ENCODE results near the gene PTPRQ.

PTPRQ gene

DNA sequence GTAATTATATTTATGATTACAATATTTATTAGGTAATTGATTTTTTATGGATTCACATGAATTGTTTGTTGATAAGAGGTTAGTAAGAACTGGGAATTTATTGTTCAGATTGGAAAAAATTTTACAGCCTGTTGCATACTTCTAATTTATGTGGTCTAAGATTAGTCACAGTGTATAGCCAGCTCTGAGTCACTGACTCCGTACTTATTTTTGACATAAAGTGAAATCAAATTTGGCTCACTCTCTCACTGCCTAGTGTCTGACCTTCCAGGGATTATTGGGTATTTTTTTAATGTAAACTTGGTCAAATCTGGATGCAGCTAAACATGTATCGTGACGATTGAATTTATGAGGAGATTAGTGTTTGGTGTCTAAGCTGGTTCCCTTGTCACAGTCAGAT is 109.3 kb downstream of the PTPRQ start:
- H3K4me3 ChIP-seq (ENCODE audit: low read depth, low read length): no peak overlapping the region
- TF ChIP-seq, protein P1, sequence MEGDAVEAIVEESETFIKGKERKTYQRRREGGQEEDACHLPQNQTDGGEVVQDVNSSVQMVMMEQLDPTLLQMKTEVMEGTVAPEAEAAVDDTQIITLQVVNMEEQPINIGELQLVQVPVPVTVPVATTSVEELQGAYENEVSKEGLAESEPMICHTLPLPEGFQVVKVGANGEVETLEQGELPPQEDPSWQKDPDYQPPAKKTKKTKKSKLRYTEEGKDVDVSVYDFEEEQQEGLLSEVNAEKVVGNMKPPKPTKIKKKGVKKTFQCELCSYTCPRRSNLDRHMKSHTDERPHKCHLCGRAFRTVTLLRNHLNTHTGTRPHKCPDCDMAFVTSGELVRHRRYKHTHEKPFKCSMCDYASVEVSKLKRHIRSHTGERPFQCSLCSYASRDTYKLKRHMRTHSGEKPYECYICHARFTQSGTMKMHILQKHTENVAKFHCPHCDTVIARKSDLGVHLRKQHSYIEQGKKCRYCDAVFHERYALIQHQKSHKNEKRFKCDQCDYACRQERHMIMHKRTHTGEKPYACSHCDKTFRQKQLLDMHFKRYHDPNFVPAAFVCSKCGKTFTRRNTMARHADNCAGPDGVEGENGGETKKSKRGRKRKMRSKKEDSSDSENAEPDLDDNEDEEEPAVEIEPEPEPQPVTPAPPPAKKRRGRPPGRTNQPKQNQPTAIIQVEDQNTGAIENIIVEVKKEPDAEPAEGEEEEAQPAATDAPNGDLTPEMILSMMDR (IDR thresholded peaks at IDR 0.05; ENCODE audit: low read depth, low read length, missing control alignments): no peak
- DNase-seq (ENCODE audit: low read depth): no peak

GRCh38 chr12:80556566-80556965 is 112.5 kb downstream of the PTPRQ start:
- TF ChIP-seq, protein P1 (IDR thresholded peaks at IDR 0.05; ENCODE audit: low read depth, low read length, missing control alignments): no peak
- no peak overlapping the region for H3K4me3 ChIP-seq (ENCODE audit: low read depth, low read length)
- DNase-seq (ENCODE audit: low read depth): no peak

GRCh38 chr12:80559766-80560165 is 115.7 kb downstream of the PTPRQ start:
- TF ChIP-seq, protein P1 (IDR thresholded peaks at IDR 0.05; ENCODE audit: low read depth, low read length, missing control alignments): no peak
- DNase-seq (ENCODE audit: low read depth): no peak
- H3K4me3 ChIP-seq (ENCODE audit: low read depth, low read length): no peak overlapping the region

GRCh38 chr12:80565271-80565670 is 121.2 kb downstream of the PTPRQ start:
- TF ChIP-seq, protein P1 (IDR thresholded peaks at IDR 0.05; ENCODE audit: low read depth, low read length, missing control alignments): no peak
- no peak overlapping the region for H3K4me3 ChIP-seq (ENCODE audit: low read depth, low read length)
- no peak for DNase-seq (ENCODE audit: low read depth)

GRCh38 chr12:80567401-80567800 is 123.4 kb downstream of the PTPRQ start:
- no peak overlapping the region for H3K4me3 ChIP-seq (ENCODE audit: low read depth, low read length)
- TF ChIP-seq, protein P1 (IDR thresholded peaks at IDR 0.05; ENCODE audit: low read depth, low read length, missing control alignments): no peak
- DNase-seq (ENCODE audit: low read depth): no peak

DNA sequence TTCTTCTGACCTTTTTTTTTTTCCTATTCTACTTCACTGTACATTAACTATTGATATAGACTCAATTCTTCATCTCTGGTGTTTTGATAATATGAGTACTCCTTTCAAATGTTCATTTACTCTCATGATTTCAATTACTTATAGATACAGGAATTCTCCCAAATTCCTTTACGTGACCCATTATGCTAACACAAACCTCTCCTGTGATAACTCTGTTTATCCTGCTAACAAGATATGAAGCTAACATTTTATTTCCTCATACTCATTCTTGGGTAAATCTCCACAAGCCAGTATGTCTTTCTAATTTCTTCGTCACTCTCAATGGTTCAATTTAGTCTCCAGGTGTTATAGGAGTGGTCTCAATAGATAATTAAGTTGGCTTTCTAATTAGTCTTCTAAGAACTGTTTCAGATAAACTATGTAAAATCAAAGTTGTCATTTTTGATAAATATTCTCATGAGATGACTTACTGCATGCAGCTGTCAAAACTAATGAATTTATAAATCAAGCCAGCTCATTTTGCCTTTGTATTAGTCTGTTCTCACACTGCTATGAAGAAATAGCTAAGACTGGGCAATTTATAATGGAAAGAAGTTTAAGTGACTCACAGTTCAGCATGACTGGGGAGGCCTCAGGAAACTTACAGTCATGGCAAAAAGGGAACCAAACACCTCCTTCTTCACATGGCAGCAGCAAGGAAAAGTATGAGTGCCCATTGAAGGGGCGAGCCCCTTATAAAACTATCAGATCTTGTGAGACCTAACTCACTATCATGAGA is 132.8 kb downstream of the PTPRQ start:
- TF ChIP-seq, protein P1 (IDR thresholded peaks at IDR 0.05; ENCODE audit: low read depth, low read length, missing control alignments): no peak
- no peak overlapping the region for H3K4me3 ChIP-seq (ENCODE audit: low read depth, low read length)
- DNase-seq (ENCODE audit: low read depth): no peak

DNA sequence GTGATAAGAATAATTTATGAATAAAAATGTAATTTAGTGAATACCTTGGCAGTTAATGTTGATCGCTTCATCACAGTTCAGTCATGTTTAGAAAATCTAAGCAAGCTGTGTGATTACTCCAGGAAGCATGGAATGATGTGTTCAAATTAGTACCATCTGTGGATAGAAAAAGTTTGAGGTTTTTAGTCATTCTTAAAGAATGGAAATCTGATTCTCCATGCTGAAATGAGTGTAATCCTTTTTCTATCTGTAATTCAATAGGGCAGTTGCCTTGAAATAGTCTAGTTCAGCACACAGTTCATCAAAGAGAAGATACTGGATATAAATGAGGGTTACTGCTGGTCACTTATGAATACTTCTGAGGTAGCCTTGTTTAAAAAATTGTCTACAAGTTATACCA is 136.2 kb downstream of the PTPRQ start:
- no peak overlapping the region for H3K4me3 ChIP-seq (ENCODE audit: low read depth, low read length)
- TF ChIP-seq, protein P1 (IDR thresholded peaks at IDR 0.05; ENCODE audit: low read depth, low read length, missing control alignments): no peak
- no peak for DNase-seq (ENCODE audit: low read depth)
